K562 (cell line): ENCODE data around the gene PTH2. TPM values are rescaled to one million over a fixed set of nuclear protein-coding genes. Genes with fewer than 3 reads are reported as not detected.

ENCODE experiments used
- BHLHE40 ChIP-seq: IDR thresholded peaks from 2 replicates; pipeline ENCODE4 v1.6.1; 2011; ENCODE audit warnings: low read length, improper control_type of control experiment
- CBX8 ChIP-seq: fragments of 200-600 bp; sonication (generic); IDR thresholded peaks from 2 replicates; pipeline ENCODE4 v1.6.1; 2012; ENCODE audit warnings: borderline replicate concordance, mixed run types, low read depth, mild to moderate bottlenecking, moderate library complexity, mixed read lengths, low read length, control low read depth, inconsistent platforms; ENCODE audit not compliant: poor library complexity, severe bottlenecking; ENCODE audit errors: extremely low read depth
- CREBBP ChIP-seq: IDR thresholded peaks from one replicate; pipeline ENCODE4 v1.6.1; 2012; ENCODE audit warnings: low read depth, mild to moderate bottlenecking, control low read depth, inconsistent platforms, low read length
- EGR1 ChIP-seq: fragments of 450-650 bp; conservative IDR thresholded peaks from 2 replicates; pipeline ENCODE4 v1.6.1; 2017; ENCODE audit warnings: mild to moderate bottlenecking
- ERF ChIP-seq: fragments of 450-650 bp; formaldehyde crosslinking; IDR thresholded peaks from 2 replicates; pipeline ENCODE4 v1.4.0; 2020; ENCODE audit warnings: mild to moderate bottlenecking, mixed read lengths
- FOXA3 ChIP-seq, 2 experiments: fragments of 450-650 bp in 1 of 2; sonication (generic) in 1 of 2; formaldehyde crosslinking; IDR thresholded peaks in 1 of 2; conservative IDR thresholded peaks in 1 of 2; 2 replicates each; pipeline versions ENCODE4 v1.4.0 to v1.8.0; 2020 to 2022; ENCODE audit warnings: mild to moderate bottlenecking in 2 of 2, missing genetic modification reagents in 1 of 2
- FOXJ3 ChIP-seq: sonication (generic); formaldehyde crosslinking; IDR thresholded peaks from 2 replicates; pipeline ENCODE4 v1.4.0; 2020; ENCODE audit warnings: mild to moderate bottlenecking, missing genetic modification reagents
- HCFC1 ChIP-seq: IDR thresholded peaks from 2 replicates; pipeline ENCODE4 v1.6.1; 2012; ENCODE audit warnings: low read depth, low read length, improper control_type of control experiment
- HDAC6 ChIP-seq: IDR thresholded peaks from 2 replicates; pipeline ENCODE4 v1.6.1; 2012; ENCODE audit warnings: low read depth, mild to moderate bottlenecking, control low read depth, inconsistent platforms, low read length, moderate library complexity
- JUN ChIP-seq, 2 experiments: sonication (generic) in 1 of 2; formaldehyde crosslinking in 1 of 2; IDR thresholded peaks; 2 replicates each; pipeline versions ENCODE4 v1.6.1 to v1.8.0; 2012 to 2022; ENCODE audit warnings: borderline replicate concordance in 2 of 2, mild to moderate bottlenecking in 2 of 2, improper control_type of control experiment in 1 of 2, low read depth in 1 of 2, low read length in 1 of 2, missing genetic modification reagents in 1 of 2
- JUNB ChIP-seq: fragments of 450-650 bp; formaldehyde crosslinking; conservative IDR thresholded peaks from 2 replicates; pipeline ENCODE4 v1.4.0; 2020; ENCODE audit warnings: mild to moderate bottlenecking
- MCM5 ChIP-seq: fragments of 450-650 bp; IDR thresholded peaks from 2 replicates; pipeline ENCODE4 v1.6.1; 2016; ENCODE audit warnings: low read depth
- NFATC3 ChIP-seq: fragments of 450-650 bp; IDR thresholded peaks from 2 replicates; pipeline ENCODE4 v1.6.1; 2017; ENCODE audit warnings: mild to moderate bottlenecking
- PHB ChIP-seq: fragments of 250-450 bp; sonication (Bioruptor Pico); IDR thresholded peaks from 2 replicates; pipeline ENCODE4 v1.5.0; 2021
- RFX7 ChIP-seq: fragments of 250-450 bp; sonication (Bioruptor Pico); IDR thresholded peaks from 2 replicates; pipeline ENCODE4 v1.5.1; 2021; ENCODE audit warnings: mild to moderate bottlenecking
- SIRT6 ChIP-seq: IDR thresholded peaks from one replicate; pipeline ENCODE4 v1.6.1; 2012; ENCODE audit warnings: low read depth, mild to moderate bottlenecking, control low read depth, inconsistent platforms, low read length, moderate library complexity
- SMAD4 ChIP-seq: fragments of 250-450 bp; sonication (Bioruptor Pico); conservative IDR thresholded peaks from 2 replicates; pipeline ENCODE4 v1.8.0; 2021; ENCODE audit warnings: inconsistent platforms, mild to moderate bottlenecking, moderate library complexity
- SPI1 ChIP-seq: IDR thresholded peaks from 2 replicates; pipeline ENCODE4 v1.6.1; 2011; ENCODE audit warnings: low read depth, low read length, control low read depth, borderline replicate concordance
- TCF3 ChIP-seq: sonication (generic); formaldehyde crosslinking; IDR thresholded peaks from 2 replicates; pipeline ENCODE4 v1.4.0; 2020; ENCODE audit warnings: mild to moderate bottlenecking, missing genetic modification reagents
- ZKSCAN1 ChIP-seq: fragments of 150-350 bp; IDR thresholded peaks from 2 replicates; pipeline ENCODE4 v1.6.1; 2016; ENCODE audit warnings: low read depth, low read length
- ZNF121 ChIP-seq: sonication (generic); formaldehyde crosslinking; conservative IDR thresholded peaks from 2 replicates; pipeline ENCODE4 v1.8.0; 2022; ENCODE audit warnings: missing genetic modification reagents
- ZNF263 ChIP-seq: sonication (generic); formaldehyde crosslinking; IDR thresholded peaks from 2 replicates; pipeline ENCODE4 v1.8.0; 2022; ENCODE audit warnings: mild to moderate bottlenecking, missing genetic modification reagents, borderline replicate concordance
- ZNF274 ChIP-seq: IDR thresholded peaks from 2 replicates; pipeline ENCODE4 v1.6.1; 2011; ENCODE audit warnings: low read depth, mild to moderate bottlenecking, low read length, moderate library complexity, borderline replicate concordance
- ZNF311 ChIP-seq: fragments of 250-450 bp; sonication (Bioruptor Pico); IDR thresholded peaks from 2 replicates; pipeline ENCODE4 v1.4.0; 2020; ENCODE audit warnings: mild to moderate bottlenecking, moderate library complexity
- ZNF347 ChIP-seq: fragments of 450-650 bp; formaldehyde crosslinking; IDR thresholded peaks from 2 replicates; pipeline ENCODE4 v1.4.0; 2020; ENCODE audit warnings: low read depth, mild to moderate bottlenecking, moderate library complexity
- ZNF551 ChIP-seq: fragments of 250-450 bp; sonication (Bioruptor Pico); IDR thresholded peaks from 2 replicates; pipeline ENCODE4 v1.5.0; 2021; ENCODE audit warnings: mild to moderate bottlenecking, moderate library complexity
- ZNF668 ChIP-seq: fragments of 250-450 bp; sonication (Bioruptor Pico); IDR thresholded peaks from 2 replicates; pipeline ENCODE4 v1.8.0; 2022; ENCODE audit warnings: mild to moderate bottlenecking, inconsistent platforms
- polyA plus RNA-seq, 8 experiments: library from polyadenylated mRNA; depleted of rRNA in 4 of 8; stranded (reverse) in 5 of 8; unstranded in 3 of 8; fragments of >200 nt; fragmentation: Nextera tagmentation in 2 of 8; fragmentation: Illumina TruSeq in 1 of 8; extraction: Ambion mirVana in 2 of 8; extraction: Trizol in 1 of 8; gene quantifications; 2 replicates each; pipeline versions ENCODE4 v1.2.1 to v1.2.3, GENCODE V29; 2011 to 2014; ENCODE audit warnings: inconsistent platforms in 1 of 8, missing spikeins in 1 of 8
- total RNA-seq, 7 experiments: library from RNA; depleted of rRNA in 6 of 7; stranded (reverse); fragments of >200 nt in 6 of 7; fragmentation: Illumina TruSeq in 2 of 7; extraction: Trizol in 2 of 7; gene quantifications; 2 replicates each; pipeline versions ENCODE4 v1.2.1 to v1.2.3, GENCODE V29; 2011 to 2021; ENCODE audit warnings: low replicate concordance in 1 of 7
- TF ChIP-seq, protein P1 (sequence below): sonication (generic); formaldehyde crosslinking; IDR thresholded peaks from 2 replicates; pipeline ENCODE4 v1.4.0; 2020; ENCODE audit warnings: mild to moderate bottlenecking, missing genetic modification reagents

PTH2 gene
- total and polyA plus RNA-seq, 9 of the 15 experiments (the other 6 are each of a cell fraction or from before 2014, with no cell fraction given), result 1.3 TPM; not detected in 8

GRCh38 chr19:49443366-49444099, 20.3 kb upstream of the PTH2 start (continued):
- TF ChIP-seq HCFC1 (peak; percentile 99), FOXJ3 (CRISPR knock-in tag) (no peak), CREBBP (no peak), SMAD4 (CRISPR knock-in tag) (peak; percentile 80), SPI1 (peak; percentile 25; the same call in 1 of the 2 replicates), ZNF274 (no peak), PHB (CRISPR knock-in tag) (no peak), SIRT6 (no peak), ZNF263 (CRISPR knock-in tag) (no peak; the same call in 1 of the 2 replicates), MCM5 (no peak), BHLHE40 (no peak), CBX8 (no peak), EGR1 (peak; percentile 99), JUNB (CRISPR knock-in tag) (no peak), ZKSCAN1 (no peak), ERF (0 out of 2 replicates have a peak, but pooled peaks have one; percentile 54), RFX7 (CRISPR knock-in tag) (no peak), ZNF551 (no peak), ZNF311 (CRISPR knock-in tag) (no peak), NFATC3 (no peak), TCF3 (CRISPR knock-in tag) (no peak; the same call in 1 of the 2 replicates), ZNF347 (CRISPR knock-in tag) (no peak), HDAC6 (no peak), ZNF121 (CRISPR knock-in tag) (no peak), FOXA3 (CRISPR knock-in tag; conservative IDR thresholded peaks at IDR 0.05 in 1 of 2, IDR thresholded peaks at IDR 0.05 in 1 of 2) (no peak), ZNF668 (no peak), JUN (IDR thresholded peaks at IDR 0.05; ENCODE audit: borderline replicate concordance, low read depth, low read length) (0 out of 2 replicates have a peak, but pooled peaks have one; percentile 11), JUN (CRISPR knock-in tag; IDR thresholded peaks at IDR 0.05; ENCODE audit: borderline replicate concordance) (no peak)
- TF ChIP-seq, protein P1, sequence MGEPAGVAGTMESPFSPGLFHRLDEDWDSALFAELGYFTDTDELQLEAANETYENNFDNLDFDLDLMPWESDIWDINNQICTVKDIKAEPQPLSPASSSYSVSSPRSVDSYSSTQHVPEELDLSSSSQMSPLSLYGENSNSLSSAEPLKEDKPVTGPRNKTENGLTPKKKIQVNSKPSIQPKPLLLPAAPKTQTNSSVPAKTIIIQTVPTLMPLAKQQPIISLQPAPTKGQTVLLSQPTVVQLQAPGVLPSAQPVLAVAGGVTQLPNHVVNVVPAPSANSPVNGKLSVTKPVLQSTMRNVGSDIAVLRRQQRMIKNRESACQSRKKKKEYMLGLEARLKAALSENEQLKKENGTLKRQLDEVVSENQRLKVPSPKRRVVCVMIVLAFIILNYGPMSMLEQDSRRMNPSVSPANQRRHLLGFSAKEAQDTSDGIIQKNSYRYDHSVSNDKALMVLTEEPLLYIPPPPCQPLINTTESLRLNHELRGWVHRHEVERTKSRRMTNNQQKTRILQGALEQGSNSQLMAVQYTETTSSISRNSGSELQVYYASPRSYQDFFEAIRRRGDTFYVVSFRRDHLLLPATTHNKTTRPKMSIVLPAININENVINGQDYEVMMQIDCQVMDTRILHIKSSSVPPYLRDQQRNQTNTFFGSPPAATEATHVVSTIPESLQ (CRISPR knock-in tag), result peak; percentile 44; the same call in 1 of the 2 replicates
